ENCODE results near the gene ROBO1. TPM values are rescaled to one million over a fixed set of nuclear protein-coding genes. Genes with fewer than 3 reads are reported as not detected.
"Not testable (repeated sequence)": the region's sequence is repeated elsewhere in the genome, so short reads cannot be mapped to it uniquely, and the experiment has no call there.

The ROBO1 gene
- polyA plus RNA-seq, 1 experiment = 33.9 TPM

DNA sequence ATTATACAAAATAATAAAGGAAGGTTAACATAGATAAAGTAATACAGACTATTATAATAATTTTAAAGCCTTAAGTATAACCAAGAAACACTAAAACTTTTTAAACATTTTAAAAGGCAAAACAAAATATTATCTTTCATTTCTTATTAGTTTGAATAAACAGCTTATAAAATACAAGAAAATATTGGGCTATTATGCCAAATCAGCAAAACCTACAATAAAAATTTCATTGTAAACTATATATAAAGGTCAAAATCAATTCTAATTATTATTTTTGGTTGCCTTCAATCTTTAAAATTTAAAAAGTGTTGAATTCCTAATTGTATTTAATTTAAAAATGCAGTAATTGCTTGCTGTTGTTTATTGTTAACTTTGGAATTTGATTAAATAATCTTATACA lies 430.0 kb downstream of the ROBO1 start:
- CTCF ChIA-PET = interaction anchor here (1.2 kb wide), 1 partner anchor 24 kb away, joined by 3 read pairs; no protein-coding TSS in a partner anchor

DNA sequence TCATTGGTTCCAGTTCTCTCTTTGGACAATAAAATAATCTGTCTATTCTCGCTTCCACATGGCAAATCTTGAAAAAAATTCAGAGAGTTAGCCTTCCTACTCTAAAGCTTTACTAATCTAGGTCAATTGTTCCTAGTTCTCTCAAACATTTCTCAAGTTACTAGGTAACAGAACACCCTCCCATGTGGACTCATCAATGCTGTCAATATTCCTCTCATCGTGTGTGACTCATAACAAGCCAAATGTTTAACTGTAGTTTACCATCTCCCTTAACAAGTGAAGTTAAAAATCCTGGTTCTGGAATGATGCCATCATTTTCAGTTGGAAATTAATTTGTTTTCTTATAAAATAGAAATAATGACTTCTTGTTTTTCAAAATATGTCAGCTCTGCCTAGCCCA lies 438.6 kb downstream of the ROBO1 start:
- POLR2A ChIA-PET = no interaction called here
- CTCF ChIA-PET = no interaction called here
- no peak for DNase-seq (ENCODE audit: low read depth)
- Histone ChIP-seq H3K36me3 (ENCODE audit: control insufficient read depth, insufficient read depth, low read length) (no peaks in the 10 kb centered on the region), H3K27me3 (ENCODE audit: control insufficient read depth, insufficient read depth, low read length) (0 out of 2 replicates have a peak, but pooled peaks cover 2% of the 10 kb centered on the region), H3K4me3 (ENCODE audit: low read depth, low read length) (no peak overlapping the region)
- TF ChIP-seq CTCF (IDR thresholded peaks at IDR 0.05; ENCODE audit: insufficient read depth, low read depth, low read length) = no peak

More for the DNA sequence above, 430.0 kb downstream of the ROBO1 start:
- Histone ChIP-seq H3K27me3 (ENCODE audit: control insufficient read depth, insufficient read depth, low read length) (no peaks in the 10 kb centered on the region), H3K36me3 (ENCODE audit: control insufficient read depth, insufficient read depth, low read length) (no peaks in the 10 kb centered on the region), H3K4me3 (ENCODE audit: low read depth, low read length) (no peak overlapping the region)
- no peak for TF ChIP-seq CTCF (IDR thresholded peaks at IDR 0.05; ENCODE audit: insufficient read depth, low read depth, low read length)
- POLR2A ChIA-PET = no interaction called here
- no peak for DNase-seq (ENCODE audit: low read depth)

DNA sequence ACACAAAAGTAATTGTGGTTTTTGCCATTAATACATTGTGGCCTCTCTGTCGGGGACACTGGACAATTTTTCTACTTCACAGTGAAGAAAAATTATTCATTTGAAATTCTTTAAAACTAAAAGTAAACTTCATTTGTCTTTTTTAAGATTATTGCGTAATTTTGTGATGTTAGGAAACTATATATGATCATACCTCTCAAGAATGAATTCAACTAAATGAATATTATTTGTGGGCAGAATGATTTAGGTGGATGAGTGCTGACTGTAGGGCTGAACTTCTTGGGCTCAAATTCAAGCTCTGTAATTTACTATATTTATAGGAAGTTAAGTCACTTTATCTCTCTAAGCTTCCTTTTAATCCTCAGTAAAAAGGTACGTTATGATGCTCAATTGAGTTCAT lies 441.2 kb downstream of the ROBO1 start:
- H3K4me3 ChIP-seq (ENCODE audit: low read depth, low read length) = no peak overlapping the region
- no peak for TF ChIP-seq CTCF (IDR thresholded peaks at IDR 0.05; ENCODE audit: insufficient read depth, low read depth, low read length)
- H3K36me3 ChIP-seq (ENCODE audit: control insufficient read depth, insufficient read depth, low read length) = no peaks in the 10 kb centered on the region
- CTCF ChIA-PET = interaction anchor here (0.7 kb wide), 1 partner anchor 9 kb away, joined by 3 read pairs; no protein-coding TSS in a partner anchor
- POLR2A ChIA-PET = interaction anchor here (0.8 kb wide), 1 partner anchor 1796 kb away, joined by 5 read pairs; no protein-coding TSS in a partner anchor
- 0 out of 2 replicates have a peak, but pooled peaks cover 2% of the 10 kb centered on the region for H3K27me3 ChIP-seq (ENCODE audit: control insufficient read depth, insufficient read depth, low read length)
- DNase-seq (ENCODE audit: low read depth) = no peak

DNA sequence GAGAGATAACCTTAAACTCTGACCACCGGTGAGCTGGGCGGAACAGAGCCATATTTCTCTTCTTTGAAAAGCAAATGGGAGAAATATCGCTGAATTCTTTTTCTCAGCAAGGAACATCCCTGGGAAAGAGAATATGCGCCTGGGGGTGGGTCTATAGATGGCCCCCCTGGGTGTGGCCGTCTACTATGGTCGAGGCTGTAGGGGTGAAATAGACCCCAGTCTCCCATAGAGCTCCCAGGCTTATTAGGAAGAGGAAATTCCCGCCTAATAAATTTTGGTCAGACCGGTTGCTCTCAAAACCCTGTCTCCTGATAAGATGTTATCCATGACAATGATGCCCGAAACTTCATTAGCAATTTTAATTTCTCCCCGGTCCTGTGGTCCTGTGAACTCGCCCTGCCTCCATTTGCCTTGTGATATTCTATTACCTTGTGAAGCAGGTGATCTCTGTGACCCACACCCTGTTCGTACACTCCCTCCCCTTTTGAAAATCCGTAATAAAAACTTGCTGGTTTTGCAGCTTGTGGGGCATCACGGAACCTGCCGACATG lies 441.9 kb downstream of the ROBO1 start:
- POLR2A ChIA-PET = interaction anchor here (0.8 kb wide), 1 partner anchor 1795 kb away, joined by 5 read pairs; no protein-coding TSS in a partner anchor
- H3K36me3 ChIP-seq (ENCODE audit: control insufficient read depth, insufficient read depth, low read length); H3K4me3 ChIP-seq (ENCODE audit: low read depth, low read length); H3K27me3 ChIP-seq (ENCODE audit: control insufficient read depth, insufficient read depth, low read length); DNase-seq (ENCODE audit: low read depth): not testable (repeated sequence)
- CTCF ChIA-PET = interaction anchor here (0.7 kb wide), 1 partner anchor 10 kb away, joined by 3 read pairs; no protein-coding TSS in a partner anchor

DNA sequence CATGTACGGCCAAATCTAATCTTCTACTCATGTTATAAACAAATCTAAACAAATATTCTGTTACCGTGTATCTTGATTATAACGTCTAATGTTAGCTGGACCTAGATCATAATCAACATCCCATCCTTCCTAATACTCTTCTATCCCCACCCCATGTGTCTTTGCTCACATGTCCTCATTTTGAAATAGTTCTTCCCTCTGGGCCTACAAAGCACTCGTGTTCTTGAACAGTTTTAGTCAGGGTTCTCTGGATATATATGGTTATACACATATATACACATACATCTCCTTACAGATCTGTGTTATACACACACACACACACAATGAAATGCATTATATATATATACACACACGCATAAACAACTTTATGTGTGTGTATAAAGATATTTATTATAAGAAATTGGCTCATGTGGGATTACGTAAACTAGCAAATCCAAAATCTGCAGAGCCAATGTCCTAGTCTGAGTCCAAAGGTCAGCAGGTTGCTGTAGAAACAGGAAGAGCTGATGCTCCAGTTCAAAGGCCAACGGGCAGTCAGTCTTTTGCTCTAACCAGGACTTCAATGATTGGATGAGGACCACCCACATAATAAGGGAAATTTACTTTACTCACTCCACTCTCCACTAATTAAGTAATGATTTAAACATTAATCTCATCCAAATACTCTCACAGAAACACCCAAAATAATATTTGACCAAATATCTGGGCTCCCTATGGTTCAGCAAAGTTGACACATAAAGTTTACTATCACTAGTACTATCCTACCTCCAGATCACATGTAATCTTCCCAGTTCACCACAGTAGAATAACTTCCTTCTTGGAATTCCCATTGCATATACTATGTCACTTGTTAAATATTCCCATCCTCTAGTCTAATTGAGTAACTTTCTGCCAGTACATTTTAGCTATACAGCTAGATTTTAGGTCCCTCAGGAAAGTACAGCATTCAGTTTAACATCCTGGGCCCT lies 450.0 kb downstream of the ROBO1 start:
- no peak for DNase-seq (ENCODE audit: low read depth)
- POLR2A ChIA-PET = no interaction called here

More for the DNA sequence above, 450.0 kb downstream of the ROBO1 start:
- Histone ChIP-seq H3K36me3 (ENCODE audit: control insufficient read depth, insufficient read depth, low read length) (no peaks in the 10 kb centered on the region), H3K27me3 (ENCODE audit: control insufficient read depth, insufficient read depth, low read length) (no peaks in the 10 kb centered on the region), H3K4me3 (ENCODE audit: low read depth, low read length) (no peak overlapping the region)
- CTCF ChIA-PET = no interaction called here
- TF ChIP-seq CTCF (IDR thresholded peaks at IDR 0.05; ENCODE audit: insufficient read depth, low read depth, low read length) = no peak

All from BJ (cell line).